Tibial nerve (tissue), 4 donors: ENCODE data around the gene MSI2. TPM values are rescaled to one million over a fixed set of nuclear protein-coding genes. Genes with fewer than 3 reads are reported as not detected.

Source experiments
- DNase-seq, 2 donors: peaks; one replicate each; pipeline ENCODE4 v3.0.0-alpha.2; 2019; ENCODE audit warnings: low spot score in 2 of 2
- H3K27ac ChIP-seq, 4 donors: fragments of 200-600 bp; sonication (generic) in 3 of 4; one replicate each; pipeline ENCODE4 v1.5.1; 2017 to 2019; ENCODE audit warnings: mild to moderate bottlenecking in 1 of 4
- H3K27me3 ChIP-seq, 2 donors: fragments of 200-600 bp; sonication (generic) in 1 of 2; one replicate each; pipeline versions ENCODE4 v1.5.1 to v1.6.0; 2017 to 2019
- H3K36me3 ChIP-seq, 3 donors: fragments of 200-600 bp; sonication (generic); one replicate each; pipeline ENCODE4 v1.5.1; 2018 to 2019
- H3K4me1 ChIP-seq, 4 donors: fragments of 200-600 bp; sonication (generic) in 3 of 4; one replicate each; pipeline ENCODE4 v1.5.1; 2017 to 2019
- H3K4me3 ChIP-seq, 4 donors: fragments of 200-600 bp; sonication (generic) in 3 of 4; one replicate each; pipeline ENCODE4 v1.5.1; 2017 to 2019; ENCODE audit warnings: mild to moderate bottlenecking in 1 of 4, moderate library complexity in 1 of 4
- H3K9me3 ChIP-seq, 4 donors: fragments of 200-600 bp; sonication (generic) in 3 of 4; one replicate each; pipeline ENCODE4 v1.5.1; 2017 to 2019
- CTCF ChIP-seq, 5 experiments: fragments of 200-600 bp in 3 of 5; fragments of 450-650 bp in 2 of 5; sonication (generic) in 3 of 5; IDR thresholded peaks; one replicate each; pipeline ENCODE4 v1.5.1; 2016 to 2019; ENCODE audit warnings: antibody characterized with exemption in 5 of 5, mild to moderate bottlenecking in 3 of 5, moderate library complexity in 2 of 5
- EP300 ChIP-seq, 2 donors: sonication (generic); formaldehyde crosslinking; IDR thresholded peaks; one replicate each; pipeline ENCODE4 v1.6.1; 2017; ENCODE audit warnings: antibody characterized with exemption in 2 of 2, mild to moderate bottlenecking in 1 of 2
- POLR2A ChIP-seq, 2 donors: fragments of 450-650 bp; IDR thresholded peaks; one replicate each; pipeline ENCODE4 v1.6.1; 2017; ENCODE audit warnings: antibody characterized with exemption in 2 of 2, mild to moderate bottlenecking in 2 of 2, moderate library complexity in 2 of 2
- WGBS, 2 donors: methylation state at CpG; one replicate each; pipeline ENCODE4 v1.1.5; 2018; 5-methylcytosine and 5-hydroxymethylcytosine counted together
- total RNA-seq, 4 donors: library from RNA; depleted of rRNA; stranded (reverse); fragments of >200 nt; gene quantifications; one replicate each; pipeline ENCODE4 v1.1.0, GENCODE V29; 2016

MSI2 gene
- total RNA-seq, 4 donors from 2014 or later, result 11.5 to 18.3 (median 14.2) TPM

GRCh38 chr17:57454729-57455062 is 198.4 kb downstream of the MSI2 start:
- Histone ChIP-seq H3K9me3 (no peaks in the 10 kb centered on the region), H3K27me3 (no peaks in the 10 kb centered on the region), H3K36me3 (no peaks in the 10 kb centered on the region), H3K4me3 (no peak overlapping the region), H3K27ac (peak overlapping the region in 2 of 4 donors; percentile 31 to 50), H3K4me1 (peaks cover 0 to 18% (median 14%) of the 10 kb centered on the region in 4 donors)
- TF ChIP-seq POLR2A (IDR thresholded peaks at IDR 0.05) (no peak), CTCF (IDR thresholded peaks at IDR 0.05) (no peak), EP300 (IDR thresholded peaks at IDR 0.05) (no peak)
- DNase-seq, result no peak
- WGBS, 2 donors, result 85 to 92% methylated on average over 4 to 5 of the region's 5 CpGs

DNA sequence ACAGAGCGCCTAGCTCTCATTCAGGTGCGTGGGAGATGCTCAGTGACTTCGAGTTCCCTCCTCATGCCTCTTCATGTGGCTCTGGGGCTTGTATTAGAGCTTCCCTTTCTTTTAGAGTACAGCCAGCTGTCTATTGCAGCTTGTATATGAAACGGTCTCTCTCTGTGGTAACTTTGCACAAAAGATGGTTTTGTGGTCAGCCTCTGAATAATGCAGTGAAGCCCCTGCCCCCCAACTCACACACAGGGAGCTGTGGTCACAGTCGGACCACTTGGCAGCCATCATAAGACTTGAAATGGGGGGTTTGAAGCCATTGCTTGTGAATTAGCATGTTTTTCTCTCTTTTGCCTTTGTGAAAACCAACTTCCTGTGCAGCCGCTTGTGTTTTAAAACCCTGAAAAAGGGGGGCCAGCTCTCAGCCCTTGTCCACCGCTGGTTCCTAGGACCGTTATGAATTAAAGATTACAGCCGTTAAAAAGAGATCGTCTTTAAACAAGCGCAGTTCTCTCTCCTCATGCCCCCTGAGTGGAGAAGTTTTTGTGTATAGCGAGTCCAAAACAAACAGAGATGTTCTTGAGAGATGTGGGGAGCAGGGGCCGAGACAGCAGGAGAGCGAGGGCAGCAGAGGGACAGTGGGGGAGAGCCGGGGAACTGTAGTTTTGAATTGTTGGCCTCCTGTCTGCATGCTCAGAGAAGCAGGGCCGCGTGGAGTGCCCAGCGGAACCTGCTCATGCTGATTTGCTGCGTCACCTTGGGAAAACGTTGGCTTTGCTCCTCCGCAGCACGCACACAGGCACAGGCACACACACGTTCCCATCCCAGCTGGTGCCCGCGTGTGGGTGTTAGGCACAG is 199.0 kb downstream of the MSI2 start:
- 31 to 32% methylated on average over 24 to 25 of the region's 25 CpGs for WGBS, 2 donors
- H3K27ac ChIP-seq, result peak overlapping the region in 3 of 4 donors; percentile 13 to 50 (median 31)
- no peak for TF ChIP-seq POLR2A (IDR thresholded peaks at IDR 0.05)
- TF ChIP-seq CTCF (IDR thresholded peaks at IDR 0.05), result no peak
- TF ChIP-seq EP300 (IDR thresholded peaks at IDR 0.05), result no peak

GRCh38 chr17:57456622-57457021 is 200.3 kb downstream of the MSI2 start:
- H3K27me3 ChIP-seq, result no peaks in the 10 kb centered on the region
- H3K9me3 ChIP-seq, result no peaks in the 10 kb centered on the region
- no peak overlapping the region for H3K4me3 ChIP-seq
- DNase-seq, result no peak
- no peak for TF ChIP-seq CTCF (IDR thresholded peaks at IDR 0.05)
- TF ChIP-seq EP300 (IDR thresholded peaks at IDR 0.05), result peak; percentile 25 to 51
- 66 to 78% methylated on average over 3 of the region's 3 CpGs for WGBS, 2 donors
- H3K36me3 ChIP-seq, result no peaks in the 10 kb centered on the region
- peaks cover 0 to 18% (median 14%) of the 10 kb centered on the region in 4 donors for H3K4me1 ChIP-seq
- H3K27ac ChIP-seq, result no peak overlapping the region

More for the DNA sequence above, 199.0 kb downstream of the MSI2 start:
- H3K9me3 ChIP-seq, result no peaks in the 10 kb centered on the region
- H3K4me3 ChIP-seq, result no peak overlapping the region
- H3K4me1 ChIP-seq, result peaks cover 0 to 18% (median 14%) of the 10 kb centered on the region in 4 donors
- no peaks in the 10 kb centered on the region for H3K36me3 ChIP-seq
- DNase-seq, result no peak
- no peaks in the 10 kb centered on the region for H3K27me3 ChIP-seq

- Histone ChIP-seq H3K4me1 (peaks cover 0 to 18% (median 14%) of the 10 kb centered on the region in 4 donors), H3K36me3 (no peaks in the 10 kb centered on the region), H3K27me3 (no peaks in the 10 kb centered on the region), H3K9me3 (no peaks in the 10 kb centered on the region), H3K27ac (no peak overlapping the region), H3K4me3 (no peak overlapping the region)
- 95 to 100% methylated on average over 2 of the region's 2 CpGs for WGBS, 2 donors
- DNase-seq, result no peak
- no peak for TF ChIP-seq CTCF (IDR thresholded peaks at IDR 0.05)
- no peak for TF ChIP-seq POLR2A (IDR thresholded peaks at IDR 0.05)
- TF ChIP-seq EP300 (IDR thresholded peaks at IDR 0.05), result no peak
These were observed 200.9 kb downstream of the MSI2 start for GRCh38 chr17:57457188-57457587.

GRCh38 chr17:57458718-57459285 is 202.5 kb downstream of the MSI2 start:
- TF ChIP-seq CTCF (IDR thresholded peaks at IDR 0.05) (no peak), POLR2A (IDR thresholded peaks at IDR 0.05) (no peak), EP300 (IDR thresholded peaks at IDR 0.05) (no peak)
- peaks cover 0 to 18% (median 14%) of the 10 kb centered on the region in 4 donors for H3K4me1 ChIP-seq
- WGBS, 2 donors, result 96 to 98% methylated on average over 9 of the region's 9 CpGs
- H3K4me3 ChIP-seq, result no peak overlapping the region
- H3K27ac ChIP-seq, result no peak overlapping the region
- H3K9me3 ChIP-seq, result no peaks in the 10 kb centered on the region
- no peak for DNase-seq
- no peaks in the 10 kb centered on the region for H3K27me3 ChIP-seq
- no peaks in the 10 kb centered on the region for H3K36me3 ChIP-seq
